PC-9 (cell line): Measurements from ENCODE around the gene SHBG. TPM values are rescaled to one million over a fixed set of nuclear protein-coding genes. Genes with fewer than 3 reads are reported as not detected.

Source experiments
- BruUV-seq: library from RNA; stranded (reverse); fragments of 400-500 nt; replicated peaks from 2 replicates; lab custom pipeline; 2021; lab: Mats Ljungman, UMichigan
- CTCF ChIA-PET: fragments of 300-600 bp; sonication (Branson Sonifier 250); formaldehyde crosslinking; loops from one replicate; lab custom pipeline; 2022; ENCODE audit warnings: antibody characterized with exemption; lab: Charles Lee
- POLR2A ChIA-PET: fragments of 300-600 bp; sonication (Branson Sonifier 250); formaldehyde crosslinking; loops from one replicate; lab custom pipeline; 2022; ENCODE audit warnings: antibody characterized with exemption; ENCODE audit not compliant: unreplicated experiment; lab: Charles Lee
- DNase-seq, 2 experiments: peaks; one replicate each; pipeline versions ENCODE4 v3.0.0 to v3.0.0-alpha.2; 2015 to 2022; ENCODE audit warnings: mixed read lengths in 1 of 2
- H2AFZ ChIP-seq: fragments of 200-600 bp; sonication (generic); 2 replicates; pipeline ENCODE4 v1.8.1; 2017; ENCODE audit warnings: antibody characterized with exemption
- H3F3A ChIP-seq: fragments of 200-600 bp; sonication (generic); 2 replicates; pipeline ENCODE4 v1.8.1; 2017; ENCODE audit warnings: antibody characterized with exemption, mild to moderate bottlenecking, low read depth; ENCODE audit not compliant: insufficient read depth
- H3K27ac ChIP-seq: fragments of 200-600 bp; sonication (generic); 2 replicates; pipeline ENCODE4 v1.6.1; 2016; ENCODE audit warnings: mixed run types
- H3K27me3 ChIP-seq: fragments of 200-600 bp; sonication (generic); 2 replicates; pipeline ENCODE4 v1.6.1; 2016; ENCODE audit warnings: low read depth, mixed run types; ENCODE audit not compliant: insufficient read depth
- H3K36me3 ChIP-seq: fragments of 200-600 bp; sonication (generic); 2 replicates; pipeline ENCODE4 v1.6.1; 2016; ENCODE audit warnings: low read depth, mixed run types
- H3K4me1 ChIP-seq: fragments of 200-600 bp; sonication (generic); replicated peaks from 2 replicates; pipeline ENCODE4 v1.6.1; 2016; ENCODE audit warnings: mixed run types; ENCODE audit not compliant: insufficient read depth
- H3K4me2 ChIP-seq: fragments of 200-600 bp; sonication (generic); 2 replicates; pipeline ENCODE4 v1.6.1; 2017; ENCODE audit warnings: mixed run types
- H3K4me3 ChIP-seq: fragments of 200-600 bp; sonication (generic); 2 replicates; pipeline ENCODE4 v1.6.1; 2016; ENCODE audit warnings: mixed run types
- H3K79me2 ChIP-seq: fragments of 200-600 bp; sonication (generic); 2 replicates; pipeline ENCODE4 v1.6.1; 2017; ENCODE audit warnings: low read depth, mixed run types
- H3K9me2 ChIP-seq: fragments of 200-600 bp; sonication (generic); 2 replicates; pipeline ENCODE4 v1.8.1; 2017; ENCODE audit warnings: mild to moderate bottlenecking; ENCODE audit not compliant: insufficient read depth
- H3K9me3 ChIP-seq: fragments of 200-600 bp; sonication (generic); 2 replicates; pipeline ENCODE4 v1.8.1; 2016; ENCODE audit warnings: low read depth; ENCODE audit not compliant: insufficient read depth
- H4K20me1 ChIP-seq: fragments of 200-600 bp; sonication (generic); 2 replicates; pipeline ENCODE4 v1.8.1; 2017; ENCODE audit not compliant: insufficient read depth
- CTCF ChIP-seq: fragments of 200-600 bp; sonication (generic); conservative IDR thresholded peaks from 2 replicates; pipeline ENCODE4 v1.6.1; 2017; ENCODE audit warnings: mixed run types, antibody characterized with exemption, mild to moderate bottlenecking, moderate library complexity
- EZH2 ChIP-seq: fragments of 200-600 bp; sonication (generic); IDR thresholded peaks from 2 replicates; pipeline ENCODE4 v1.8.0; 2017; ENCODE audit warnings: antibody characterized with exemption, low read depth
- intact Hi-C: fragments of 100-400 bp; cut with micrococcal nuclease; formaldehyde crosslinking; loops from one replicate; pipeline ENCODE4 v1.10.0; 2022; ENCODE audit not compliant: unreplicated experiment
- total RNA-seq: library from RNA; stranded (reverse); gene quantifications from 2 replicates; pipeline ENCODE4 v1.2.3, GENCODE V29; 2021

Gene SHBG
- total RNA-seq, 1 experiment from 2014 or later = 0.52 TPM

- Histone ChIP-seq H3K9me2 (no peaks in the 10 kb centered on the region), H3F3A (no peaks in the 10 kb centered on the region), H3K79me2 (no peaks in the 10 kb centered on the region), H3K4me2 (no peak overlapping the region), H3K27ac (no peak overlapping the region), H3K36me3 (no peaks in the 10 kb centered on the region), H3K9me3 (no peaks in the 10 kb centered on the region), H4K20me1 (no peaks in the 10 kb centered on the region), H3K27me3 (no peaks in the 10 kb centered on the region), H2AFZ (no peak overlapping the region), H3K4me1 (no peaks in the 10 kb centered on the region), H3K4me3 (no peak overlapping the region)
- no TSS peak for BruUV-seq
- ChIA-PET CTCF (interaction anchor here (0.6 to 1.2 kb wide), 5 partner anchors 20 to 587 kb away, joined by 3 to 15 read pairs (median 3); partner anchors contain the start of genes TP53 and WRAP53), POLR2A (interaction anchor here (0.6 kb wide), 1 partner anchor 55 kb away, joined by 3 read pairs; the partner anchor contains the start of gene TP53)
- intact Hi-C loops = loop anchor here (5.0 kb wide), 1 partner anchor 55 kb away; the partner anchor contains the start of genes TP53 and WRAP53
- peak; percentile 54; the same call in 1 of the 2 replicates for TF ChIP-seq CTCF
- TF ChIP-seq EZH2 = no peak
- DNase-seq = peak in 1 of 2 experiments; percentile 38
These were observed 2.6 kb downstream of the SHBG start for GRCh38 chr17:7632492-7632894.

- H3K9me2 ChIP-seq = no peaks in the 10 kb centered on the region
- no peaks in the 10 kb centered on the region for H3K9me3 ChIP-seq
- no peak for TF ChIP-seq CTCF
- no peak for TF ChIP-seq EZH2
- H3F3A ChIP-seq = no peaks in the 10 kb centered on the region
- no peak overlapping the region for H2AFZ ChIP-seq
- intact Hi-C loops = loop anchor here (5.0 kb wide), 1 partner anchor 54 kb away; the partner anchor contains the start of genes TP53 and WRAP53
- BruUV-seq = no TSS peak
- H3K4me1 ChIP-seq = no peaks in the 10 kb centered on the region
- H3K27me3 ChIP-seq = no peaks in the 10 kb centered on the region
- H3K36me3 ChIP-seq = no peaks in the 10 kb centered on the region
- H4K20me1 ChIP-seq = no peaks in the 10 kb centered on the region
- DNase-seq = no peak
- H3K4me2 ChIP-seq = no peak overlapping the region
- no peak overlapping the region for H3K27ac ChIP-seq
- POLR2A ChIA-PET = interaction anchor here (0.6 kb wide), 2 partner anchors 54 to 1192 kb away, joined by 3 to 4 read pairs; partner anchors contain the start of gene TP53
- CTCF ChIA-PET = interaction anchor here (0.6 to 1.2 kb wide), 5 partner anchors 20 to 587 kb away, joined by 3 to 15 read pairs (median 3); partner anchors contain the start of genes TP53 and WRAP53
- H3K79me2 ChIP-seq = no peaks in the 10 kb centered on the region
- H3K4me3 ChIP-seq = no peak overlapping the region
These were observed 3.2 kb downstream of the SHBG start for GRCh38 chr17:7633093-7633492.

- no peak overlapping the region for H3K27ac ChIP-seq
- no peak overlapping the region for H3K4me2 ChIP-seq
- BruUV-seq = no TSS peak
- ChIA-PET CTCF (no interaction called here), POLR2A (interaction anchor here (0.7 kb wide), 1 partner anchor 1079 kb away, joined by 6 read pairs; no protein-coding TSS in a partner anchor)
- DNase-seq = peak in 1 of 2 experiments; percentile 34
- H3K4me1 ChIP-seq = no peaks in the 10 kb centered on the region
- intact Hi-C loops = loop anchor here (5.0 kb wide), 1 partner anchor 53 kb away; the partner anchor contains the start of genes TP53 and WRAP53
- no peaks in the 10 kb centered on the region for H3K9me2 ChIP-seq
- no peak overlapping the region for H3K4me3 ChIP-seq
- no peaks in the 10 kb centered on the region for H3F3A ChIP-seq
- H3K79me2 ChIP-seq = no peaks in the 10 kb centered on the region
- no peaks in the 10 kb centered on the region for H4K20me1 ChIP-seq
- peak; percentile 40 for TF ChIP-seq CTCF
- no peak for TF ChIP-seq EZH2
- no peaks in the 10 kb centered on the region for H3K27me3 ChIP-seq
- H3K9me3 ChIP-seq = no peaks in the 10 kb centered on the region
- no peaks in the 10 kb centered on the region for H3K36me3 ChIP-seq
- H2AFZ ChIP-seq = no peak overlapping the region
These were observed 4.4 kb downstream of the SHBG start for GRCh38 chr17:7634384-7634783.
